HK-2 (cell line): ENCODE data around the gene SV2C.
A peak's percentile ranks its signal among the peaks of the same experiment; 100 is the strongest.

Experiments
- DNase-seq: peaks from one replicate; pipeline ENCODE4 v3.0.0-alpha.2; 2018; ENCODE audit not compliant: unreplicated experiment

Gene SV2C

GRCh38 chr5:76099286-76099702 lies 16.1 kb downstream of the SV2C start:
- DNase-seq = no peak

GRCh38 chr5:76099756-76100155 lies 16.6 kb downstream of the SV2C start:
- DNase-seq = no peak

DNA sequence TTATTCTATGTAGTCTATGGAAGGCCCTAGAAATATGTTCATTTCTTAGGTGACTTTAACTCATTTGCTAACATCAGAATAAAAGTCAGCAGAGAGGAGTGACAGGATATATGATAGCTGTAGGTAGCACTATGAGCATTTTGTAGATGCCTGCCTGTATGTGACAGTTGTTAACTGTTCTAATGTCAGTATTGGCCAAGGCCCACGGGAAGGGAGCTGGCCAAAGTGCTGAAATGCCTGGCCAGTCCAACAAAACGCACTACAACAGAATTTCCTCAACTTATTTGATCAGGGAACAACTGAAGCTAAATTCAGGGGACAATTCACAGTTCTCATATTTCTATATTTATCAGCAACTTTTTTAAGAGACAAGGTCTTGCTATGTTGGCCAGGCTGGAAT lies 20.8 kb downstream of the SV2C start:
- peak; percentile 11 for DNase-seq

GRCh38 chr5:76106149-76106548 lies 23.0 kb downstream of the SV2C start:
- no peak for DNase-seq

GRCh38 chr5:76111477-76112174 lies 28.4 kb downstream of the SV2C start:
- DNase-seq = no peak

DNA sequence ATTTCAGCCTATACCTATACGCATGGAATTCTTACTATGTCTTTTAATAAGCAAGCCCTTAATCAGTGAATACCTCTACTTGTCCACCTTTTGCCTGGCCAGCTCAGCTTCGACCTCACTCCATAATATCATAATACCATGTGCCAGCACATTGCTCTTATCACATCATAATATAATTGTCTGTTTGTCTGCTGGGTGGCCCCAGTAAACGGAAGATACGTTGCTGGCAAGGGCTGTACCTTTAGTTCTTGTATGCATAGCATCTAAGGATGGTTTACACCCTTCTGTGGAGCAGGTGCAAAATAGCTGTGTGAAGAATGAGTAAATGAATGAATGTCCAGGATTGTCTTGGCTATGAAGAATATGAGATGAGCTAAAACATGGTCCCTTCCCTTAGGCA lies 29.9 kb downstream of the SV2C start:
- DNase-seq = no peak

- no peak for DNase-seq
These were observed 31.1 kb downstream of the SV2C start for GRCh38 chr5:76114179-76114851.

- DNase-seq = no peak
These were observed 42.2 kb downstream of the SV2C start for GRCh38 chr5:76125346-76125745.

- DNase-seq = no peak
These were observed 42.7 kb downstream of the SV2C start for GRCh38 chr5:76125888-76126287.

GRCh38 chr5:76134003-76134402 lies 50.8 kb downstream of the SV2C start:
- DNase-seq = no peak

- DNase-seq = no peak
These were observed 51.5 kb downstream of the SV2C start for GRCh38 chr5:76134646-76135045.

- no peak for DNase-seq
These were observed 54.8 kb downstream of the SV2C start for GRCh38 chr5:76137887-76138542.

GRCh38 chr5:76143884-76144283 lies 60.7 kb downstream of the SV2C start:
- no peak for DNase-seq

GRCh38 chr5:76144513-76145274 lies 61.5 kb downstream of the SV2C start:
- no peak for DNase-seq

- no peak for DNase-seq
These were observed 62.8 kb downstream of the SV2C start for GRCh38 chr5:76145945-76146344.

- no peak for DNase-seq
These were observed 66.5 kb downstream of the SV2C start for GRCh38 chr5:76149636-76150035.

DNA sequence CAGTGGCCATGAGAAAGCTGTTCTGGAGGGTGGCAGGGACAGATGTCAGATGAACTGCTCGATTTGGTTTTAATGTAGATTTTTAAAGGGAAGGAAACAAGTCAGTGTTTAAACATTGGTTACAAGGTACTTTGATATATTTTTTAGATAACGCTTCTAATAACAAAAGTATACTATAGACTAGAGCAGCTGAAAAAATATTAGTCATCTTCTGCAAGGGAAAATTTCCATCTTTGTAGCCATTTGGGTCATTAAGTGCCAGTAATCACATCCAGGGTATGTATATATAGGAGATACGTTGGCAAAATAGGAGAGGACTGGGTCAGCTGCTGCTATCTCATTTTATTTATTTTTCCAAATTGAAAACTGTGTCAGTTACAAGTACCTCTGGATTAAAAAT lies 69.0 kb downstream of the SV2C start:
- DNase-seq = no peak

DNA sequence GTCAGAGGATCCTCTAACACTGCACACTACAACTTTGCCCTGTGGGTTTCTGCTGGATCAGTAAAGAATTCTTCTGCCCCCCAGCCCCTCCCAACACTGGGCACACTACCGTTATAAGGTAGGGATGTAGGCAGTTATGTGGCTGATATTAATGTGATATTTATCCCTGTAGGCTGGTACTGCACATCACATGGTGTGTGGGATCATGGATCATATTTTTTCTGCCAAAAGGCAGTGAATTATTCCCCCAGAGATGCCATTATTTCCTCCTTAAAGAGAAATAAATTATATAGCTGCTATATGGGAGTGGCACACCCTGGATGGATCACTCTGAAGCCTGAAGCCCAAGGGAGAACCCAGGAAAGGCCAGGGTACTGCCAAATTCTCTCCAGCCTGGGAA lies 69.5 kb downstream of the SV2C start:
- no peak for DNase-seq

DNA sequence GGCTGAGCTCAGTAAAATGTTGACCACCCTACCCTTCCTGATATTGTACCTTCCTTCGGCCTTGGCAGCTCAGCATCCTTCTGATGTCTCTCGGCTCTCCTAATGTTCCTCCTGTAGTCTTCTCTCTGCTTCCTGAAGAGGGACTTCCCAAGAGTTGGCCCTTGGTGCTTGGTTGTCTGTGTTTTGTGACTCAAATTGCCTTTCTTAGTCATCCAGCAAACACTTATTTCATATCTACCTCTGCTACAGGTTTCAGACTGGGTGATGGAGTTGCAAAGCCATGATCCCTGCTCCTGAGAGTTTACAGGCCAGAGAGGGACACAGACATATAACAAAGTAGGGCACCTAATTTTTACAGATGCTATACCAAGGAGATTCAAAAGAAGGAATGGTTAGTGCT lies 70.1 kb downstream of the SV2C start:
- DNase-seq = no peak

DNA sequence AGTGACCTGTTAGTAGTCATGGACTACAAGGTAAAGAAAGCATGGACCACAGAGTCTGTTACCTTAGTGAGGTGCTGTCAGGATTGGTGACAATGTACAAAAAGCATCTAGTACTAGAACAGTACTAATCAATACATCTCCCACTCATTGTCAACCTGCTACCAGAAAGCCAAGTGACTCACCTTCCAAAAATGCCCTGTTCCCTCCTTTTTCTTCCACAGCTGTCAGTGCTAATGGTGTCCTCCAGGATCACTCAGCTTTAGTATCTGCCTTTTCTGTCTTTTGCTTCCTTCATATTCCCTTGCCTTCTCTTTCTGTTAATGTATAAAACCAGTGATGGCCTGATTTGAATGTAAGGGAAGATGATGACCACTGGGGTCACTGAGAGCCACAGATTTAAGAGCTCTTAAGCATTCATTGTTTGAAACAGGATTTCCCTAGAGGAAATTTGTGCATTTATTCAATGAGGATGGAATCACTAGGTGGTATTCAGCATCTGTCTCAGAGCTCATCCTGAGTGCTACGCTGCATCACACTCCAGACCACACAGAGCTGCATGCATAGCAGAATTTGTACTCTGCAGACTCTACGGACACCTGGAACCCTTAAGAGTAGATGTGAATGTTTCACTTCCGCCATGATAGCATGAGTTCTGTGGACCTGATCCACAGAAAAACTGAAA lies 71.0 kb downstream of the SV2C start:
- DNase-seq = no peak

DNA sequence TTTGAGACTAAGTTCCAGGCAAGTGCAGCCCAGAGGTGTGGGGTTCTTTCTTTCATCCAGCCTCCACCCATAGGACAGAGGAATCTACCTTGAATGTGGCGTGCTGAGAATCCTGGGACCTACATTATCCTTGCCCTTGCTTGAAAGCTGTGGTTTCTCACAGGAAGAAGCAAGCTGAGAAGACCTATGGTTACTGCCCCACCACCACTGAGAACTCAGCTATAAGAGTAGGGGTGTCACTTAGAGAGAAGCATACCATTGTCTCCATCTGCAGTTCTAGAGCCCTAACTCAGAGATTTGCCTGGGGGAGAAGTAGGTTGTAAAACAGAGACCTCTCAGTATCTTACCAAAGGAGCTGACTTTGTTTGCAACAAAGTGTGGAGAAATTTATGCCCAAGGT lies 72.4 kb downstream of the SV2C start:
- no peak for DNase-seq

DNA sequence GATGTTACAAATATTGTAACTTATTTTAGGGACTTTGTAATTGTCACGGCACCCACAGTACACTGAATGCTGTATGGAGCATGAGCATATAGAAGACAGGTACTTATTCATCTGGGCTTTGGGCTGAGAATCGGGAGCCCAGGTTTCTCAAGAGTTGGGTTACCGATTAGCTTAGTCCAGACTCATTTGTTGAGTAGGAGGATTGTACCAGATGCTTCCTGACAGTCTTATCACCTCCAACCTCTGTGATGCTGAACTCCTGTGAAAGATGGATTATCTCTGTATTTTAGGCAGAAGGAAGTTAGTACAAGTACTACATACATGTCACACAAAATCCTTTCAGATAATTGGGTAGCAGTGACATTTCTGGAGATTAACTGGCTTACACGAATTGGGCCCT lies 79.2 kb downstream of the SV2C start:
- DNase-seq = no peak
